Renal cortex interstitium (tissue), 15 donors: Measurements from ENCODE around the gene HELZ. TPM values are rescaled to one million over a fixed set of nuclear protein-coding genes. Genes with fewer than 3 reads are reported as not detected.
A peak's percentile ranks its signal among the peaks of the same experiment; 100 is the strongest.
"Not testable (repeated sequence)": the region's sequence is repeated elsewhere in the genome, so short reads cannot be mapped to it uniquely, and the experiment has no call there.

Experiments used
- DNase-seq, 11 donors: peaks; one replicate each; pipeline ENCODE4 v3.0.0-alpha.2; 2013; ENCODE audit warnings: low read depth in 9 of 11, low spot score in 4 of 11; ENCODE audit errors: extremely low read depth in 1 of 11
- long read RNA-seq, 16 experiments: transcript quantifications; one replicate each; lab custom pipeline, GENCODE V29; 2026
- polyA plus RNA-seq, 3 donors: library from polyadenylated mRNA; unstranded; fragments of 120-200 nt; gene quantifications; one replicate each; pipeline ENCODE4 v1.2.1, GENCODE V29; 2013; ENCODE audit not compliant: insufficient read length in 3 of 3

The HELZ gene
- 10 to 100 TPM; 29.1 to 33.6 (median 30.3) TPM for polyA plus RNA-seq
- long read RNA-seq, donor 1: 0 reads
- long read RNA-seq, donor 2: 0 reads
- long read RNA-seq, donor 3, partial matches to known transcripts: 6 of 6 reads
- long read RNA-seq, donor 3, other reads (novel, unspliced or antisense): 0 of 6 reads
- long read RNA-seq, donor 4, partial matches to known transcripts: 6 of 6 reads
- long read RNA-seq, donor 4, other reads (novel, unspliced or antisense): 0 of 6 reads
- long read RNA-seq, donor 5: 0 reads
- long read RNA-seq, donor 6, partial matches to known transcripts: 5 of 5 reads
- long read RNA-seq, donor 6, other reads (novel, unspliced or antisense): 0 of 5 reads
- long read RNA-seq, donor 7: 0 reads
- long read RNA-seq, donor 8: 0 reads
- long read RNA-seq, donor 9, partial matches to known transcripts: 0 of 1 reads
- long read RNA-seq, donor 9, other reads (novel, unspliced or antisense): 0 of 1 reads
- long read RNA-seq, donor 10: 0 reads
- long read RNA-seq, donor 11: 0 reads
- long read RNA-seq, donor 12: 0 reads
- long read RNA-seq, donor 13: 0 reads
- long read RNA-seq, donor 14: 0 reads
- long read RNA-seq, donor 15: 0 reads
- long read RNA-seq, donor 16, partial matches to known transcripts: 37 of 37 reads
- long read RNA-seq, donor 16, other reads (novel, unspliced or antisense): 0 of 37 reads

- peak in 10 of 11 donors; percentile 66 to 89 (median 74) for DNase-seq
These were observed at the start of gene HELZ for GRCh38 chr17:67245073-67245693. TSS of gene HELZ (minus strand) at chr17:67245196. CDS start at chr17:67218804, 26,392 bp downstream.

GRCh38 chr17:67293251-67294203, 48.5 kb upstream of the HELZ start:
- peak in 8 of 11 donors; percentile 18 to 39 (median 28) for DNase-seq

DNA sequence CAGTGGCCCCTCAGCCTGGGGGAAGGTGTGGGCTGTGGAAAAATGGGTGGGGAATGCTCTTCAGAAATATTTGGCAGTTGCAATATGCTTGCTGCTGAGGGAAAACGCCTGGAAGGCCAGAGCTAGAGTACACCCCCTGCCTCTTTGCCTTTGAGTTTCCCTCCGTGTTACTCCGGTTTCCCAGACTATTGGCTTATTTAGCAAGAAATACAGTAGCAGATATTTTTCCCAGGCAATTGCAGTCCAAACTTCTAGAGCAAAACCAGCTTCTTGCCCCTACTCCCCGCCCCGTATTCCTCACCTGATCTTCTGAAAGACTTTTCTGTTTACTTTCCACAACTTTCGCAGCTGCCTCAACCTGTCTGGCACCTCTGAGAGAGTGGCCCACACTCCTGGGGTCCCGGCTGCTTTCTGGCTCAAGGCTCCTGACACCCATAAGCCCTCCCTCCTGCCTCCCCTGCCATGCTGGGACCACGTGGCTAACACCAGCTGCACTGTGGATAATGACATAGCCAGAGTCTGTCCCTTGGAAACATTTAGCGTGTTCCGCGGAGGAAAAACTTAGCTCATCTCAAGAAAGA, 45.8 kb upstream of the HELZ start:
- no peak for DNase-seq

GRCh38 chr17:67290244-67290643, 45.2 kb upstream of the HELZ start:
- no peak for DNase-seq

DNA sequence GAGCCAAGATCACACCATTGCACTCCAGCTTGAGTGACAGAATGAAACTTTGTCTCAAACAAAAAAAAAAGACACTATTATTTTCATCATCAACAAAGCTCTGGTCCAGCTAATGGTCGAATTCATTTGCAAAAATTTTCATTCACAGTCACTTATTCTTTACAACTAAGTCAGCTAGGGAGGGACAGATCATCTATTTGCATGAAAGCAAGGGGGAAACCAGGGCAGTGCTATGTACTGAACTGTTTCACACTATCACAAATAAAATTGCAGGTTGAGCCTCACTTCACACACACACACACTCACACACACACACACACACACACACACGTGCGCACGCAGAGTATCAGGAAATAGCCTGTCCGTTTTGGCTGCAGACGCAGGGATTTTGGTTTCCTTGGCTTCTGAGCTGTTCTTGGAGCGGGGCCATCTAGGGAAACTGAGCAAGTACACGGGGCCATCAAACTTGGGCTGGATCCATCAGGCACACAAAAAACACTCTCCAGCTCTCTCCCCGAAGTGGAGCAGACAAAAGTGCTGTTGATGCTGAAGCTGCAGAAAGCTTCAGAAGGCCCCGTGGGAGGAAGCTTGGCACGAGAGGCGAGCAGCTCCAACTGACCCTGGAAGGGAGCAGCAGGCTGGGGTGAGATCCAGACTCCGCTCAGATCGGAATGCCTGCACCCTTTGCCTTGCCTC, 44.3 kb upstream of the HELZ start:
- peak in 9 of 11 donors; percentile 21 to 46 (median 33) for DNase-seq

DNA sequence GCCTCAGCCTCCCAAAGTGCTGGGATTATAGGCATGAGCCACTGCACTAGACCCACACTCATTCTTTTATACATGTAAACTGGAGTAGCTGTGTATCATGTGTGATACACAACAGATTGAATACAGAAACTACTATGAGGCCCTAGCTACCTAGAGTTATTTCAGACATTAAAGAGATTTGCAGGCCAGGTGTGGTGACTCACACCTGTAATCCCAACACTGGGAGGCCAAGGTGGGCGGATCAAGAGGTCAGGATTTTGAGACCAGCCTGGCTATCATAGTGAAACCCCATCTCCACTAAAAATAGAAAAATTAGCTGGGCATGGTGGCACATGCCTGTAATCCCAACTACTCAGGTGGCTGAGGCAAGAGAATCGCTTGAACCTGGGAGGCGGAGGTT, 41.8 kb upstream of the HELZ start:
- not testable (repeated sequence) for DNase-seq

DNA sequence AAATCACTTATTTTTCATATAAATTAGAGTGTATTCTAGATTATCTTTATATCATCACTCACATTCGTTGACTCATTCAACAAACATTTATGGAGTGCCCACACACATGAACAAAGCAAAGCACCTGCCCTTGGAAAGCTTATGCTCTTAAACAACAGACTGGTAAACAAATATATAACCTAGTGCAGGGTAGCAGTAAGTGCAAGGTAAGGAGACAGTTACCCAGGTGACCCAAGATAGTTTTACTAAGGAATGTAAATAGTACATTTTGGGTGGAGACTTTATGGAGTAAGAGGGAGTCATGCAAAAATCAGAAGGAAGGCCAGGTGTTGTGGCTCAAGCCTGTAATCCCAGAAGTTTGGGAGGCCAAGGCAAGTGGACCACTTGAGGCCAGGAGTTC, 40.4 kb upstream of the HELZ start:
- DNase-seq: no peak

GRCh38 chr17:67283731-67284516, 38.9 kb upstream of the HELZ start:
- DNase-seq: no peak

GRCh38 chr17:67281743-67282142, 36.7 kb upstream of the HELZ start:
- no peak for DNase-seq

GRCh38 chr17:67281053-67281452, 36.1 kb upstream of the HELZ start:
- no peak for DNase-seq

- no peak for DNase-seq
These were observed 35.3 kb upstream of the HELZ start for GRCh38 chr17:67280279-67280678.

DNA sequence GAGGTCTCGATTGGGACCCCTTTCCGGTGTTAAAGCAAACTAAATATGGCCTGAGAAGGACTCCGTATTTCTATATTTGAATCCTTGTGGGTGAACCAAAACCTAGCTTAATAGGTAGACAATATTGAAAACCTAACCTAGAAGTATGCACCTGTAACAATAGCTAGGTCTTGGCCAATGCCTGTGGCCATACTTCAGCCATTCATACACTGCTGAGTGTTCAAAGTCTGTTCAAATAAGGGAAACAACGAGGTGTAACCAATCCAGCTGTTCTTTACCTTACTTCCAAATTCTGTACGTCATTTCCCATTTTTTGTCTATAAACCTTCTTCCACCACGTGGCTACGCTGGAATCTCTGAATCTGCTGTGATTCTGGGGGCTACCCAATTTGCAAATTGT, 34.1 kb upstream of the HELZ start:
- DNase-seq: no peak

- DNase-seq: no peak
These were observed 33.4 kb upstream of the HELZ start for GRCh38 chr17:67278363-67278762.

DNA sequence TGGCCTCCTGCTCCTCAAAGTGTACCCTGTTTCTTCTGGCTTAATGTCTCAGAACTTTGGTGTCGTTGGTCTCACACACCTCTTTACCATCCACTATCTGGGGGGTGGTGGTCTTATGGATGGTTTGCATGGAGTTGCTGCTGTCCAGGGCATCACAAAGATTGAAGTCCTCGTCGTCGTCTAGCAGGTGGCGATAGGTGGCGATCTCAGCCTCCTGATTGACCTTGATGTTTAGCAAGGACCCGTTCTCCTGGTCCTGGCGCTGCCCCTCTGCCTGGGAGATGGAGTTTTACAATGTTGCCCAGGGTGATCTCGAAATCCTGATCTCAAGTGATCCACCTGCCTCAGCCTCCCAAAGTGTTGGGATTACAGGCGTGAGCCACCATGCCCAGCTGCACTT, 31.1 kb upstream of the HELZ start:
- no peak for DNase-seq

DNA sequence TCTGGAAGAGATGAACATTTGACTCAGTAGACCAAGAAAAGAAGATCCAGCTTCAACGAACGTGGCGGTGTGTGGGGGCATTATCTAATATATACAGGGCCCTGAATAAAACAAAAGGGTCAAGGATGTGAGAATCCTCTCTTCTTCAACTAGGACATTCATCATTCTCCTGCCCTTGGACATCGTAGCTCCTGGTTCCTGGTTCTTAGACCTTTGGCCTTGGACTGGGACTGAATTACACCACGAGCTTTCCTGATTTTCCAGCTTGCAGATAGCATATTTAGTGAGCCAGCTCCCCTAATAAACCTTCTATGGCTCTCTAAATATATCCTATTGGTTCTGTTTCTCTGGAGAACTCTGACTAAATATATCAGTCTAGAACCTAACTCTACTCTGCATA, 29.5 kb upstream of the HELZ start:
- DNase-seq: no peak

DNA sequence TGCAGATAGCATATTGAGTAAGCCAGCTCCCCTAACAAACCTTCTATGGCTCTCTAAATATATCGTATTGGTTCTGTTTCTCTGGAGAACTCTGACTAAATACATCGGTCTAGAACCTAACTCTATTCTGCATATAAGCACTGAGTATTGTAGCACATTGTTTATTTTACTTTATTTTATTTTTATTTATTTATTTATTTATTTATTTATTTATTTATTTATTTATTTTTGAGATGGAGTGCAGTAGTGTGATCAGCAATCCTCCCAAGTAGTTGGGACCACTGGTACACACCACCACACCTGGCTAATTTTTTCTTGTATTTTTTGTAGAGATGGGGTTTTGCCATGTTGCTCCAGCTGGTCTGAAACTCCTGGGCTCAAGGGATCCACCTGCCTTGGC, 28.9 kb upstream of the HELZ start:
- no peak for DNase-seq

DNA sequence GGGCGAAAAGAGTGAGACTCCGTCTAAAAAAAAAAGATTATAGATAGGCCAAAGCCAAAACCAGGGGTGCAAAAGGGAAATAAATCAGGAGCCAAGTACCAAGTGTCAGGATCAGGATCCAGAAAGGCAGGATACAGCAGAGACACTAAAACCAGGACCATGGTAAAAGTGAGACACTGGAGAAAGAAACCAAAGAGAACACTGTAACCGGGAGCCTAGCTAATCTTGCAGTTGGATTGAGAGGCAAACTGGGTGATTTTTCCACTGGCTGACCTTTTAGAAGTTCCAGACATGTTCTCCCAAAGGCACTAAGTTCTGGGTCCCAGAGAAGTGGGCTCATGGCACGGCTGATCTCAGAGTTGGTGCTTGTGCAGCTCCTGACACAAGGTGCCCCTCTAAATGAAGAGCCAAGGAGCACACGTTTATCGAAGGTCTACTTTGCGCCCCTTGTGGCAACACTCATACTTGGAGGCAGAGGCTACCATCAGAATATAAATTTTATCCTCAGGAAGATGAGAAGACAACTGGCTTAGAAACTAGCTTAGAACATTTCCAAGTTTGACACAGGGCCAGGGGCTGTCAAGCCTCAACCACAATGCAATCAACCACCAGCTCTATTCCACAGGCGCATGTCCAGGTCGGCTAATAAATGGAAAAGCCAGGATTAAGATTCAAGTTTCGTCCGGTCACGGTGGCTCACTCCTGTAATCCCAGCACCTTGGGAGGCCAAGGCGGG, 27.5 kb upstream of the HELZ start:
- no peak for DNase-seq
